ENCODE measurements around the gene MDK. TPM values are rescaled to one million over a fixed set of nuclear protein-coding genes. Genes with fewer than 3 reads are reported as not detected.

MDK gene
- total RNA-seq, result 1 to 10 TPM; 3.4 to 3.6 TPM

- H3K4me1 Mint-ChIP-seq, result peaks cover 11% of the 10 kb centered on the region
- peak within 1 kb of the TSS; percentile 56 for H3K27ac Mint-ChIP-seq
- peaks cover 10% of the 10 kb centered on the region for H3K36me3 Mint-ChIP-seq
Measured at GRCh38 chr11:46381048-46381818, at the start of gene MDK. Gene MDK (plus strand): TSS chr11:46381669. CDS start chr11:46382058, 389 bp downstream.

GRCh38 chr11:46332093-46332567 is 49.3 kb upstream of the MDK start:
- Mint-ChIP-seq H3K36me3 (no peaks in the 10 kb centered on the region), H3K27ac (peak overlapping the region; percentile 38), H3K9me3 (no peaks in the 10 kb centered on the region), H3K4me1 (peaks cover 53% of the 10 kb centered on the region), H3K27me3 (no peaks in the 10 kb centered on the region), H3K4me3 (peak overlapping the region; percentile 69)
- DNase-seq, result no peak

More at GRCh38 chr11:46381048-46381818, at the start of gene MDK:
- H3K9me3 Mint-ChIP-seq, result no peaks in the 10 kb centered on the region
- peaks cover 25% of the 10 kb centered on the region for H3K27me3 Mint-ChIP-seq
- peak; percentile 37 for DNase-seq
- H3K4me3 Mint-ChIP-seq, result peak within 1 kb of the TSS; percentile 72

- Mint-ChIP-seq H3K27ac (peak overlapping the region; percentile 38), H3K27me3 (no peaks in the 10 kb centered on the region), H3K36me3 (no peaks in the 10 kb centered on the region), H3K9me3 (no peaks in the 10 kb centered on the region), H3K4me3 (peak overlapping the region; percentile 77), H3K4me1 (peaks cover 54% of the 10 kb centered on the region)
- DNase-seq, result peak; percentile 65
Measured at GRCh38 chr11:46332568-46333393, 48.7 kb upstream of the MDK start.

GRCh38 chr11:46333394-46333947 is 48.0 kb upstream of the MDK start:
- no peak for DNase-seq
- Mint-ChIP-seq H3K4me3 (peak overlapping the region; percentile 77), H3K36me3 (no peaks in the 10 kb centered on the region), H3K27ac (peak overlapping the region; percentile 42), H3K9me3 (no peaks in the 10 kb centered on the region), H3K4me1 (peaks cover 56% of the 10 kb centered on the region), H3K27me3 (no peaks in the 10 kb centered on the region)

GRCh38 chr11:46334211-46334610 is 47.3 kb upstream of the MDK start:
- Mint-ChIP-seq H3K27me3 (no peaks in the 10 kb centered on the region), H3K4me1 (peaks cover 63% of the 10 kb centered on the region), H3K36me3 (no peaks in the 10 kb centered on the region), H3K4me3 (no peak overlapping the region), H3K9me3 (no peaks in the 10 kb centered on the region), H3K27ac (no peak overlapping the region)
- no peak for DNase-seq

GRCh38 chr11:46335271-46335670 is 46.2 kb upstream of the MDK start:
- DNase-seq, result no peak
- Mint-ChIP-seq H3K27ac (no peak overlapping the region), H3K4me3 (no peak overlapping the region), H3K27me3 (no peaks in the 10 kb centered on the region), H3K9me3 (no peaks in the 10 kb centered on the region), H3K4me1 (peaks cover 54% of the 10 kb centered on the region), H3K36me3 (no peaks in the 10 kb centered on the region)

- no peaks in the 10 kb centered on the region for H3K36me3 Mint-ChIP-seq
Measured at GRCh38 chr11:46335890-46336562, 45.4 kb upstream of the MDK start.

GRCh38 chr11:46336563-46337180 is 44.8 kb upstream of the MDK start:
- Mint-ChIP-seq H3K4me3 (no peak overlapping the region), H3K9me3 (no peaks in the 10 kb centered on the region), H3K27me3 (no peaks in the 10 kb centered on the region), H3K4me1 (peaks cover 46% of the 10 kb centered on the region), H3K36me3 (no peaks in the 10 kb centered on the region), H3K27ac (no peak overlapping the region)
- DNase-seq, result no peak

More at GRCh38 chr11:46335890-46336562, 45.4 kb upstream of the MDK start:
- no peaks in the 10 kb centered on the region for H3K27me3 Mint-ChIP-seq
- no peak overlapping the region for H3K27ac Mint-ChIP-seq
- no peak overlapping the region for H3K4me3 Mint-ChIP-seq
- H3K4me1 Mint-ChIP-seq, result peaks cover 47% of the 10 kb centered on the region
- no peak for DNase-seq
- H3K9me3 Mint-ChIP-seq, result no peaks in the 10 kb centered on the region

GRCh38 chr11:46337626-46338345 is 43.7 kb upstream of the MDK start:
- DNase-seq, result no peak
- H3K36me3 Mint-ChIP-seq, result no peaks in the 10 kb centered on the region
- H3K4me3 Mint-ChIP-seq, result no peak overlapping the region
- H3K27ac Mint-ChIP-seq, result no peak overlapping the region
- H3K4me1 Mint-ChIP-seq, result peaks cover 47% of the 10 kb centered on the region
- H3K27me3 Mint-ChIP-seq, result no peaks in the 10 kb centered on the region
- H3K9me3 Mint-ChIP-seq, result no peaks in the 10 kb centered on the region

- H3K27ac Mint-ChIP-seq, result peak overlapping the region; percentile 25
- H3K36me3 Mint-ChIP-seq, result no peaks in the 10 kb centered on the region
- peaks cover 48% of the 10 kb centered on the region for H3K4me1 Mint-ChIP-seq
- no peak overlapping the region for H3K4me3 Mint-ChIP-seq
- no peaks in the 10 kb centered on the region for H3K9me3 Mint-ChIP-seq
- DNase-seq, result no peak
- H3K27me3 Mint-ChIP-seq, result no peaks in the 10 kb centered on the region
Measured at GRCh38 chr11:46338636-46338987, 42.9 kb upstream of the MDK start.

- H3K27me3 Mint-ChIP-seq, result no peaks in the 10 kb centered on the region
- no peaks in the 10 kb centered on the region for H3K36me3 Mint-ChIP-seq
- H3K4me3 Mint-ChIP-seq, result no peak overlapping the region
- H3K9me3 Mint-ChIP-seq, result no peaks in the 10 kb centered on the region
- no peak for DNase-seq
- H3K27ac Mint-ChIP-seq, result peak overlapping the region; percentile 25
- H3K4me1 Mint-ChIP-seq, result peaks cover 44% of the 10 kb centered on the region
Measured at GRCh38 chr11:46338988-46339666, 42.3 kb upstream of the MDK start.

- H3K27ac Mint-ChIP-seq, result no peak overlapping the region
- H3K36me3 Mint-ChIP-seq, result no peaks in the 10 kb centered on the region
- H3K27me3 Mint-ChIP-seq, result no peaks in the 10 kb centered on the region
- no peaks in the 10 kb centered on the region for H3K9me3 Mint-ChIP-seq
- no peak overlapping the region for H3K4me3 Mint-ChIP-seq
- DNase-seq, result no peak
- H3K4me1 Mint-ChIP-seq, result peaks cover 39% of the 10 kb centered on the region
Measured at GRCh38 chr11:46339816-46340215, 41.7 kb upstream of the MDK start.

- Mint-ChIP-seq H3K27ac (peak overlapping the region; percentile 1), H3K36me3 (no peaks in the 10 kb centered on the region), H3K9me3 (no peaks in the 10 kb centered on the region), H3K27me3 (no peaks in the 10 kb centered on the region), H3K4me3 (no peak overlapping the region), H3K4me1 (peaks cover 46% of the 10 kb centered on the region)
- DNase-seq, result no peak
Measured at GRCh38 chr11:46341454-46341853, 40.0 kb upstream of the MDK start.

Measured in activated naive CD8-positive, alpha-beta T cell treated with anti-CD3 and anti-CD28 coated beads for 36 hours (primary cell).